T-helper 2 cell treated with Interferon-gamma antibody and Interleukin-4, amounts not matched to agents 5 μg/mL and 100 μg/mL, for 36 hours (primary cell): ENCODE data around the gene SLC44A1.
"Not testable (repeated sequence)": the region's sequence is repeated elsewhere in the genome, so short reads cannot be mapped to it uniquely, and the experiment has no call there.

ENCODE experiments used
- DNase-seq: peaks from one replicate; pipeline ENCODE4 v3.0.0; 2021; ENCODE audit warnings: low spot score
- H3K27ac Mint-ChIP-seq: one replicate; pipeline ENCODE4 v1.8.0; 2021; ENCODE audit warnings: mild to moderate bottlenecking, mixed read lengths
- H3K27me3 Mint-ChIP-seq: one replicate; pipeline ENCODE4 v1.8.0; 2021; ENCODE audit warnings: low read depth, mixed read lengths
- H3K36me3 Mint-ChIP-seq: one replicate; pipeline ENCODE4 v1.8.0; 2021; ENCODE audit warnings: low read depth, mixed read lengths
- H3K4me1 Mint-ChIP-seq: one replicate; pipeline ENCODE4 v1.8.0; 2021; ENCODE audit warnings: low read depth, mixed read lengths
- H3K4me3 Mint-ChIP-seq: one replicate; pipeline ENCODE4 v1.8.0; 2022; ENCODE audit warnings: mild to moderate bottlenecking, moderate library complexity, mixed read lengths
- H3K9me3 Mint-ChIP-seq: one replicate; pipeline ENCODE4 v1.8.0; 2021; ENCODE audit warnings: mixed read lengths

Gene SLC44A1

GRCh38 chr9:105248691-105249090 is 4.2 kb downstream of the SLC44A1 start:
- Mint-ChIP-seq H3K27ac (no peak overlapping the region), H3K9me3 (no peaks in the 10 kb centered on the region), H3K4me3 (no peak overlapping the region), H3K27me3 (peaks cover 49% of the 10 kb centered on the region), H3K36me3 (no peaks in the 10 kb centered on the region), H3K4me1 (peaks cover 8% of the 10 kb centered on the region)
- DNase-seq = no peak

- Mint-ChIP-seq H3K36me3 (no peaks in the 10 kb centered on the region), H3K4me3 (no peak overlapping the region), H3K27me3 (peaks cover 35% of the 10 kb centered on the region), H3K4me1 (no peaks in the 10 kb centered on the region), H3K27ac (no peak overlapping the region), H3K9me3 (no peaks in the 10 kb centered on the region)
- no peak for DNase-seq
Observed at GRCh38 chr9:105251133-105251532, 6.7 kb downstream of the SLC44A1 start.

- Mint-ChIP-seq H3K27ac (no peak overlapping the region), H3K9me3 (no peaks in the 10 kb centered on the region), H3K4me3 (no peak overlapping the region), H3K4me1 (no peaks in the 10 kb centered on the region), H3K36me3 (no peaks in the 10 kb centered on the region), H3K27me3 (peaks cover 27% of the 10 kb centered on the region)
- no peak for DNase-seq
Observed at GRCh38 chr9:105251733-105252404, 7.4 kb downstream of the SLC44A1 start.

GRCh38 chr9:105252405-105252756 is 7.9 kb downstream of the SLC44A1 start:
- H3K4me3 Mint-ChIP-seq = no peak overlapping the region
- DNase-seq = no peak
- no peaks in the 10 kb centered on the region for H3K4me1 Mint-ChIP-seq

GRCh38 chr9:105254226-105254625 is 9.8 kb downstream of the SLC44A1 start:
- Mint-ChIP-seq H3K4me3 (no peak overlapping the region), H3K27ac (no peak overlapping the region), H3K4me1 (peaks cover 6% of the 10 kb centered on the region), H3K9me3 (no peaks in the 10 kb centered on the region), H3K36me3 (no peaks in the 10 kb centered on the region), H3K27me3 (peaks cover 8% of the 10 kb centered on the region)
- no peak for DNase-seq

More at GRCh38 chr9:105252405-105252756, 7.9 kb downstream of the SLC44A1 start:
- Mint-ChIP-seq H3K9me3 (no peaks in the 10 kb centered on the region), H3K36me3 (no peaks in the 10 kb centered on the region), H3K27ac (no peak overlapping the region), H3K27me3 (peaks cover 23% of the 10 kb centered on the region)

GRCh38 chr9:105255421-105255820 is 11.0 kb downstream of the SLC44A1 start:
- Mint-ChIP-seq H3K27ac (no peak overlapping the region), H3K36me3 (no peaks in the 10 kb centered on the region), H3K27me3 (peaks cover 8% of the 10 kb centered on the region), H3K4me1 (peaks cover 12% of the 10 kb centered on the region), H3K4me3 (no peak overlapping the region), H3K9me3 (no peaks in the 10 kb centered on the region)
- no peak for DNase-seq

- not testable (repeated sequence) for H3K36me3 Mint-ChIP-seq, H3K27ac Mint-ChIP-seq
- peaks cover 12% of the 10 kb centered on the region for H3K4me1 Mint-ChIP-seq
Observed at GRCh38 chr9:105256569-105256968, 12.1 kb downstream of the SLC44A1 start.

GRCh38 chr9:105257809-105258208 is 13.4 kb downstream of the SLC44A1 start:
- no peak for DNase-seq
- H3K27ac Mint-ChIP-seq = no peak overlapping the region
- peaks cover 12% of the 10 kb centered on the region for H3K4me1 Mint-ChIP-seq
- H3K36me3 Mint-ChIP-seq = no peaks in the 10 kb centered on the region
- H3K9me3 Mint-ChIP-seq = no peaks in the 10 kb centered on the region
- H3K4me3 Mint-ChIP-seq = no peak overlapping the region
- H3K27me3 Mint-ChIP-seq = peaks cover 5% of the 10 kb centered on the region

More at GRCh38 chr9:105256569-105256968, 12.1 kb downstream of the SLC44A1 start:
- not testable (repeated sequence) for DNase-seq, H3K27me3 Mint-ChIP-seq, H3K4me3 Mint-ChIP-seq, H3K9me3 Mint-ChIP-seq

- Mint-ChIP-seq H3K27ac (no peak overlapping the region), H3K36me3 (no peaks in the 10 kb centered on the region), H3K4me1 (peaks cover 12% of the 10 kb centered on the region), H3K4me3 (no peak overlapping the region), H3K27me3 (peaks cover 5% of the 10 kb centered on the region), H3K9me3 (no peaks in the 10 kb centered on the region)
- no peak for DNase-seq
Observed at GRCh38 chr9:105258225-105258737, 13.8 kb downstream of the SLC44A1 start.

- Mint-ChIP-seq H3K9me3 (no peaks in the 10 kb centered on the region), H3K27me3 (peaks cover 5% of the 10 kb centered on the region), H3K4me3 (no peak overlapping the region), H3K4me1 (peaks cover 15% of the 10 kb centered on the region), H3K27ac (no peak overlapping the region), H3K36me3 (peaks cover 2% of the 10 kb centered on the region)
- DNase-seq = no peak
Observed at GRCh38 chr9:105259274-105259673, 14.8 kb downstream of the SLC44A1 start.

GRCh38 chr9:105259731-105260612 is 15.5 kb downstream of the SLC44A1 start:
- Mint-ChIP-seq H3K36me3 (peaks cover 2% of the 10 kb centered on the region), H3K4me3 (no peak overlapping the region), H3K27me3 (peaks cover 5% of the 10 kb centered on the region), H3K9me3 (no peaks in the 10 kb centered on the region), H3K4me1 (peaks cover 18% of the 10 kb centered on the region), H3K27ac (no peak overlapping the region)
- DNase-seq = no peak

GRCh38 chr9:105262497-105262896 is 18.0 kb downstream of the SLC44A1 start:
- Mint-ChIP-seq H3K9me3 (no peaks in the 10 kb centered on the region), H3K36me3 (peaks cover 2% of the 10 kb centered on the region), H3K4me1 (peaks cover 17% of the 10 kb centered on the region), H3K4me3 (no peak overlapping the region), H3K27ac (no peak overlapping the region), H3K27me3 (peaks cover 5% of the 10 kb centered on the region)
- no peak for DNase-seq

GRCh38 chr9:105264380-105264779 is 19.9 kb downstream of the SLC44A1 start:
- DNase-seq = no peak
- Mint-ChIP-seq H3K27me3 (peaks cover 5% of the 10 kb centered on the region), H3K4me1 (peaks cover 10% of the 10 kb centered on the region), H3K4me3 (no peak overlapping the region), H3K36me3 (peaks cover 2% of the 10 kb centered on the region), H3K9me3 (no peaks in the 10 kb centered on the region), H3K27ac (no peak overlapping the region)

- DNase-seq, H3K27me3 Mint-ChIP-seq, H3K4me3 Mint-ChIP-seq, H3K27ac Mint-ChIP-seq, H3K36me3 Mint-ChIP-seq, H3K9me3 Mint-ChIP-seq, H3K4me1 Mint-ChIP-seq: not testable (repeated sequence)
Observed at GRCh38 chr9:105268254-105268653, 23.8 kb downstream of the SLC44A1 start.
